Astrocyte (in vitro differentiated cells and primary cell): Measurements from ENCODE around the gene BCL2L1.

ENCODE experiments used
- EZH2 ChIP-seq: IDR thresholded peaks from 2 replicates; pipeline ENCODE4 v1.6.1; 2012; ENCODE audit warnings: mild to moderate bottlenecking, low read length, inconsistent platforms; ENCODE audit not compliant: insufficient read depth
- TF ChIP-seq, protein P1 (sequence below): IDR thresholded peaks from 2 replicates; pipeline ENCODE4 v1.5.1; 2011; ENCODE audit warnings: low read depth, mild to moderate bottlenecking, inconsistent platforms, low read length, moderate library complexity; ENCODE audit not compliant: insufficient read depth

- TF ChIP-seq, protein P1, sequence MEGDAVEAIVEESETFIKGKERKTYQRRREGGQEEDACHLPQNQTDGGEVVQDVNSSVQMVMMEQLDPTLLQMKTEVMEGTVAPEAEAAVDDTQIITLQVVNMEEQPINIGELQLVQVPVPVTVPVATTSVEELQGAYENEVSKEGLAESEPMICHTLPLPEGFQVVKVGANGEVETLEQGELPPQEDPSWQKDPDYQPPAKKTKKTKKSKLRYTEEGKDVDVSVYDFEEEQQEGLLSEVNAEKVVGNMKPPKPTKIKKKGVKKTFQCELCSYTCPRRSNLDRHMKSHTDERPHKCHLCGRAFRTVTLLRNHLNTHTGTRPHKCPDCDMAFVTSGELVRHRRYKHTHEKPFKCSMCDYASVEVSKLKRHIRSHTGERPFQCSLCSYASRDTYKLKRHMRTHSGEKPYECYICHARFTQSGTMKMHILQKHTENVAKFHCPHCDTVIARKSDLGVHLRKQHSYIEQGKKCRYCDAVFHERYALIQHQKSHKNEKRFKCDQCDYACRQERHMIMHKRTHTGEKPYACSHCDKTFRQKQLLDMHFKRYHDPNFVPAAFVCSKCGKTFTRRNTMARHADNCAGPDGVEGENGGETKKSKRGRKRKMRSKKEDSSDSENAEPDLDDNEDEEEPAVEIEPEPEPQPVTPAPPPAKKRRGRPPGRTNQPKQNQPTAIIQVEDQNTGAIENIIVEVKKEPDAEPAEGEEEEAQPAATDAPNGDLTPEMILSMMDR, result no peak
- no peak for TF ChIP-seq EZH2
Measured at GRCh38 chr20:31713312-31714273, 9.1 kb downstream of the BCL2L1 start.
